ENCODE data around the gene MINDY2. TPM values are rescaled to one million over a fixed set of nuclear protein-coding genes. Genes with fewer than 3 reads are reported as not detected.
A peak's percentile ranks its signal among the peaks of the same experiment; 100 is the strongest.

Gene MINDY2
- total RNA-seq, 1 experiment from 2014 or later, result 10.3 TPM

DNA sequence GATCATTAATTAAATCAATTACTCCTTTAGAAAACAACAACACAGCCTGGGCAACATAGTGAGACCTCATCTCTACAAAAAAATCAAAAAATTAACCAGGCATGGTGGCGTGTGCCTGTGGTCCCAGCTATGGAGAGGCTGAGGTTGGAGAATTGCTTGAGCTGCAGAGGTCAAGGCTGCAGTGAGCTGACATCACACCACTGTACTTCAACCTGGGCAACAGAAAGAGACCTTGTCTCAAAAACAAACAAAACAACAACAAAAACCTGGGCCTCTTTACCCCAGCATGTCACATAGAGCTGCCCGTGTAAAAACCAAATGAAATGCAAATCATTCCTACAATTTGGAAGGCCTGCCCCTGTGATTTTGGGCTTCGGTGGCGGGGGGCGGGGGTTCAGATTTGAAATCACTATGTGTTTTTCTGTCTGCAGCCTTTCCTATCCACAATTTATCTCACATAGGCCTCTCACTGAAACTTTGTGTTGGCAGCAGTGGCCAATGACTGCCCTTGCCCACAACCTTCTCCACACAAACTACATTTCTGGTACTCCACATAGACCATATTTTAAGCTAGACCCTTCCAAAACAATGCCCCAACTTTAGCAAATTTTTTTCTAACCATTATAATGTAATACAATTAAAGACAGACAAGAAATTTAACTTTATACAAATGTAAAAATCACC is 28.1 kb upstream of the MINDY2 start:
- DNase-seq (ENCODE audit: low read depth in 1 of 2, low spot score in 2 of 2), result no peak
- Histone ChIP-seq H3K4me1 (replicated peaks) (peaks cover 11% of the 10 kb centered on the region; the same call in 1 of the 2 replicates), H3K27ac (no peak overlapping the region), H3K27me3 (replicated peaks) (no peaks in the 10 kb centered on the region), H3K36me3 (peaks cover 8% of the 10 kb centered on the region), H3K9me3 (replicated peaks) (no peaks in the 10 kb centered on the region), H3K4me3 (no peak overlapping the region)

DNA sequence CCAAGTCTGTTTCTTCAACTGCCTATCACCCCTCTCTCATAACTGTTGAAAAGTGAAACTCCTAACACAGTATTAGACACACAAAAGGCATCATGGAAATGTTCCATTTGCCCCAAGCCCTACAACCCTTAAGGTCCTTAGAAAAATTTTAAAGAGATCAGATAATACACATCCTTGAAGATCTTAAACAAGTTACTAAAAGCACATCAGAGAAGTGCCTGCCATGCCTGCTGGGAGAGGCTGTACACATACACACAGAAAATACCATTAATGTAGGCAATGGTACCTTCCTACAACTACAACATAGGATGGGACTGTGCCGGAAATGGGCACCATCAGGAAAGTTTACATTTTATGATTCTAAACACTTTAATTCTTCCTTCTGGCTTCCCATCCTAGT is 24.9 kb upstream of the MINDY2 start:
- Histone ChIP-seq H3K4me3 (no peak overlapping the region), H3K4me1 (replicated peaks) (peaks cover 15% of the 10 kb centered on the region; the same call in 1 of the 2 replicates), H3K9me3 (replicated peaks) (no peaks in the 10 kb centered on the region), H3K27ac (no peak overlapping the region), H3K27me3 (replicated peaks) (no peaks in the 10 kb centered on the region), H3K36me3 (peaks cover 16% of the 10 kb centered on the region)
- DNase-seq (ENCODE audit: low read depth in 1 of 2, low spot score in 2 of 2), result no peak

DNA sequence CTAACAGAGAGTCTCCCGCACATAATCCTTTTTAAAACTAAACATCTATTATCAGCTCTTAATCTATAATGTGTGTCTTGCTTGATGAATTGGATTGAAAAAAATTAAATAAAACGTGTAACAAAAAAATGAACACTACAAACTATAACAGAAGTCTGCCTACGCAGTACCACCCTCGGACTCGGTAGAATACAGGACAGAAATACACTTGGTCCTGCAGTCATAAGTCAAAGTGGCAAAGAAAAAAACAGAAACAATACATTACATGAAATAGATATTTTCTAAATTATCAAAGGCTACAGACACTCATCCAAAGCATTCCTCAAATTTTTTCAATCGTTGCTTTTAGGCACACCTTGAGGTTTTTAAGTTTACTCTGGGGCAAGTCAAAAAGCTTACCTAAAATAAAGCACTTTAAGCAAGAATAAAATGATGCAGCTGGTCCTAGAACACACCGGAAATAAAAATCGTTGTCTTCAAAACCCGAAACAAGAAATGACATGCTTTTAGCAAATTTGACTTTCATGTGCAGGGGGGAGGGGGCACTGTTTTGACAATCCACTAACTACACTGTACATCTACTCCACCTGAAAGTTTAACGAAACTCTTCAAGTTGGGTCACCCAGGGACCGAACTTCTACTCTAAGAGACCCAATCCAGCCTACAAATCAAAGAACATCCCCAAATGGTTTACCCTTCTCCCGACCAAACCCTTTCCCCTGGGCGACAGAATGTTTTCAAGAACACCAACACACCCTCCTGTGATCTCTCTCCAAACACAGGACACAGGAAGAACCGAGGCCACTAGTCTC is 22.9 kb upstream of the MINDY2 start:
- DNase-seq (ENCODE audit: low read depth in 1 of 2, low spot score in 2 of 2), result peak in 1 of 2 experiments; percentile 22
- peak overlapping the region; percentile 93 for H3K27ac ChIP-seq
- no peaks in the 10 kb centered on the region for H3K27me3 ChIP-seq (replicated peaks)
- H3K9me3 ChIP-seq (replicated peaks), result no peaks in the 10 kb centered on the region
- peaks cover 15% of the 10 kb centered on the region; the same call in 1 of the 2 replicates for H3K4me1 ChIP-seq (replicated peaks)
- peak overlapping the region; percentile 91 for H3K4me3 ChIP-seq
- peaks cover 13% of the 10 kb centered on the region for H3K36me3 ChIP-seq

DNA sequence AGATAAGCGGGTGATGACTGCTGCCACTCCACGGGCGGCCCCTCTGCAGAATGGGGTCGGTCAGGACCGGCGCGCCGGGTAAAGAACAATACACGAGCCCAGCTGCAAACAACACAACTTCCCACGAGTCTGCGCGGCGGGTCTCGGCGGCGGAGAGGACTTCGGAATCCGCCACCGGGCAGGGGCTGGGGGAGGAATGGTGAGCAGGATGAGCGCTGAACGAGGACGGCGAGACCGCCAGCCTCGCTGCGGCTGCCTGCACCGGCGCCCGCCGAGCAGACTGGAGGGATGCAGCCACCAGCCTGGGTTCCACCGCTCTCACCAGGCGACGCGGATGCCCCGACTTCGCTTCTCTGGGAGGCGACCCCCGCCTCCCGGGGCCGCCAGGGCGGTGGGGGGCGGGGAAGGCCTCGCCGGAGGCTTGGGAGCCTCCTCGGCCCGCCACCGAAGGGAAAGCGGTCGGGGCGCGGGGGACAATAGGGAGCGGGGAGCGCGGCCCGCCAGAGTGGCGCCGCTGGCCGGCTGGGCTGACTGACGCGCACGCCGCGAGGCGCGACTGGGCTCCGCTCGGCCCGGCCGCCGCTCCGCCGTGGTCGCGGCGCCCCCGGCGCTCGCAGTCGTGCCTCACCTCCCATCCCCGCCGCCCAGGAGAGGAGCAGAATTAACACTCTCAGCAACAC is 22.1 kb upstream of the MINDY2 start:
- no peaks in the 10 kb centered on the region for H3K27me3 ChIP-seq (replicated peaks)
- peak; percentile 65 to 67 for DNase-seq (ENCODE audit: low read depth in 1 of 2, low spot score in 2 of 2)
- H3K4me1 ChIP-seq (replicated peaks), result peaks cover 15% of the 10 kb centered on the region; the same call in 1 of the 2 replicates
- peaks cover 13% of the 10 kb centered on the region for H3K36me3 ChIP-seq
- H3K9me3 ChIP-seq (replicated peaks), result no peaks in the 10 kb centered on the region
- H3K4me3 ChIP-seq, result peak overlapping the region; percentile 91
- peak overlapping the region; percentile 93 for H3K27ac ChIP-seq

DNA sequence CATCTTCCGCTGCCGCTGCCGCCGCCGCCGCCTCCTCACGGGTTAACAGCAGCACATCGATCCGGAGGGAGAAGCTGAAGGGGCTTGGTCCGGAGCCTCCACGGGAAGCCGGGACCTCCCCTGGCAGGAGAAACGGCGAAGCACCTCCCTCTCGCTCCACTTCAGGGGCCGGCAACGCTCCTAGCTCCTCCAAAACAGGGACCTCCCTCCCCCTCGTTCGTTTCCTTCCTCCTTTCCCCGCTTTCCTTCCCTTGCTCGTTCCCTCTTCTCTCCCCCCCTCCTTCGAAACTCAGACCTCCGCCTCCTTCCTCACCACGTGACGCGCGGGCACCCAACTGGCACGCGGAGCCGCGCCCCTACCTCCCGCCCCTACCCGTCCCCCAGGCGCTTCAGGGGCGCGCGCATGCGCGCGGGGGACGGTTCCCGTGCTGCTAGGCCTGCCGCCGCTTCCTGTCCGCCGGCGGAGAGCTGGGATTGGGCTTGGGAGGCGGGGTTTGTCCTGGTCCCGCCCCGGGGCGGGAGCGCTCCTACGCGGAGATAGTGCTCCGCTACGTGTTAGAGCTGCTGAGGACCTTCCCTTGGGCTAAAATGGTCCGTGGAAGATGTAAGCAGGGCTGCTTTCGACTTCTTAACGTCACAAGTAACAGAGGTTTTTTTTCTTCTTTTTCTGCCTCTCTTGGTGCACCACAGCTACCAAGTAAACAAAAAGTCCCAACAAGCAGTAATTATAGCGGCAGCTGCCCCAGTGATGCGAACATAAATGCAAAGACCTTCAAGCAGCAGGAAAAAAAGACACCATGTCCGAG is 21.4 kb upstream of the MINDY2 start, which contains the start of gene ADAM10:
Gene ADAM10, minus strand, starts transcription at position 176 of the 806 bp plus-strand sequence. Its CDS starts 173 bp downstream, at position 3.
- H3K27me3 ChIP-seq (replicated peaks), result no peaks in the 10 kb centered on the region
- peak within 1 kb of the TSS; percentile 91 for H3K4me3 ChIP-seq
- peak within 1 kb of the TSS; percentile 93 for H3K27ac ChIP-seq
- peaks cover 15% of the 10 kb centered on the region; the same call in 1 of the 2 replicates for H3K4me1 ChIP-seq (replicated peaks)
- DNase-seq (ENCODE audit: low read depth in 1 of 2, low spot score in 2 of 2), result peak; percentile 99
- peaks cover 12% of the 10 kb centered on the region for H3K36me3 ChIP-seq
- no peaks in the 10 kb centered on the region for H3K9me3 ChIP-seq (replicated peaks)

DNA sequence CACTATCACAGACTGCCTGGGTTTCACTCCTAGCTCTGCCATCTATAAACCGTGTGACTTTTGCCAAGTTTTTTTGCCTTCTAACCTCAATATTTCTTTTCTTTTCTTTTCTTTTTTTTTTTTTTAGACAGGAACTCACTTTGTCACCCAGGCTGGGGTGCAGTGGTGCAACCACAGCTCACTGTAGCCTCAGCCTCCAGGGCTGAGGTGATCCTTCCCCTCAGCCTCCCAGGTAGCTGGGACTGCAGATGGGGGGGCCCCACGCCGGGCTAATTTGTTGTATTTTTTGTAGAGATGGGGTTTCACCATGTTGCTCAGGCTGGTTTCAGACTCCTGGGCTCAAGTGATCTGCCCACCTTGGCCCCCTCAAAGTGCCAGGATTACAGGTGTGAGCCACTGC is 18.4 kb upstream of the MINDY2 start:
- no peaks in the 10 kb centered on the region for H3K9me3 ChIP-seq (replicated peaks)
- H3K27ac ChIP-seq, result no peak overlapping the region
- peaks cover 8% of the 10 kb centered on the region for H3K36me3 ChIP-seq
- no peak for DNase-seq (ENCODE audit: low read depth in 1 of 2, low spot score in 2 of 2)
- H3K27me3 ChIP-seq (replicated peaks), result no peaks in the 10 kb centered on the region
- peaks cover 8% of the 10 kb centered on the region for H3K4me1 ChIP-seq (replicated peaks)
- no peak overlapping the region for H3K4me3 ChIP-seq

DNA sequence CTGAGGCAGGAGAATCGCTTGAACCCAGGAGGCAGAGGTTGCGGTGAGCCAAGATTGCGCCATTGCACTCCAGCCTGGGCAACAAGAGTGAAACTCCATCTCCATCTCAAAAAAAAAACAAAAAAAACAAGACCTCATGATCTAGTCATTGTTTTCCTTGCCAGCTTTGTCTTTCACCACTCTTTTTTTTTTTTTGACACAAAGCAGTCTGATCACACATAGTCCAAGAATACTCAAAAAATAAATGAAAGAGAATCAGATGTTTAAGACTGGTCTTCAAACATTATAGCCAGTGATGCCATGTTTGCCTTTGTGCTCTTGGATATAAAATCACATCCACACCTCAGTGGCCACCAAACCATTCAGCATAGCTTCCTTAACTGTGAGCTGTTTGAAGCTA is 15.8 kb upstream of the MINDY2 start:
- Histone ChIP-seq H3K36me3 (no peaks in the 10 kb centered on the region), H3K9me3 (replicated peaks) (no peaks in the 10 kb centered on the region), H3K4me3 (no peak overlapping the region), H3K4me1 (replicated peaks) (peaks cover 5% of the 10 kb centered on the region), H3K27ac (no peak overlapping the region), H3K27me3 (replicated peaks) (no peaks in the 10 kb centered on the region)
- DNase-seq (ENCODE audit: low read depth in 1 of 2, low spot score in 2 of 2), result no peak

DNA sequence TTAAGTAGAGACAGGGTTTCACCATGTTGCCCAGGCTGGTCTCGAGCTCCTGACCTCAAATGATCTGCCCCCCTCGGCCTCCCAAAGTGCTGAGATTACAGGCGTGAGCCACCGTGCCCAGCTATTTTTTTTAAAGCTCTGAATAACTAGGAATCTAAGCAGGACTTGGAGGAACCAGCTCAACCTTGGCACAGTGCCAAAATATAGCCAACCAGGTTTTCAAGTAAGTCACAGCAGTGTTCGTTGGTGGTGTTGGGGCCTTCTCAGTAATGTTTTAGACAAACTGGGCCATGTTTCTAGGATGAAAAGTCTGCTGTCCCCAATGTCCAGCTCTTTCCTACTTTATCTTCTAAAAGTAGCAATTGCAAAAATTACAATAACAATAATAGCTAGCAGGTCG is 15.1 kb upstream of the MINDY2 start:
- Histone ChIP-seq H3K4me1 (replicated peaks) (peaks cover 4% of the 10 kb centered on the region), H3K4me3 (no peak overlapping the region), H3K27ac (no peak overlapping the region), H3K9me3 (replicated peaks) (no peaks in the 10 kb centered on the region), H3K36me3 (no peaks in the 10 kb centered on the region), H3K27me3 (replicated peaks) (no peaks in the 10 kb centered on the region)
- no peak for DNase-seq (ENCODE audit: low read depth in 1 of 2, low spot score in 2 of 2)

DNA sequence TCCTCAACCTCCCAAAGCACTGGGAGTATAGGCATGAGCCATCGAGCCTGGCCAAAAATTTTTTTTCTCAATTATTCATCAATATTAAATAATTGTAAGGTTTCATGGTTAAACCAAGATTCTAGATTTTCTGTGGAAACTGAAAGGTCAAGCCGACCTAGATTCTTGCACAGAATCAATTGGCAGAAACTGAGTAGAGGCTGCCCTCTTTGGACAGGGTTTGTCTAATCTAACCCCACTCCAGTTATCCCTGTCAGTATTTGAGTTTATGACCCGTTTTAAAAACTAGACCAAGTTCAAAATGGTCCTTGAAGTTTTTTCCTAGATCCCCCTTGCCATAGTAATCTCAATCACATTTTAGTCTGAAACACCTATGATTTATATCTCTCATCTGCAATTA is 13.0 kb upstream of the MINDY2 start:
- no peak for DNase-seq (ENCODE audit: low read depth in 1 of 2, low spot score in 2 of 2)
- Histone ChIP-seq H3K9me3 (replicated peaks) (no peaks in the 10 kb centered on the region), H3K4me3 (no peak overlapping the region), H3K36me3 (no peaks in the 10 kb centered on the region), H3K4me1 (replicated peaks) (peaks cover 4% of the 10 kb centered on the region), H3K27me3 (replicated peaks) (no peaks in the 10 kb centered on the region), H3K27ac (no peak overlapping the region)

DNA sequence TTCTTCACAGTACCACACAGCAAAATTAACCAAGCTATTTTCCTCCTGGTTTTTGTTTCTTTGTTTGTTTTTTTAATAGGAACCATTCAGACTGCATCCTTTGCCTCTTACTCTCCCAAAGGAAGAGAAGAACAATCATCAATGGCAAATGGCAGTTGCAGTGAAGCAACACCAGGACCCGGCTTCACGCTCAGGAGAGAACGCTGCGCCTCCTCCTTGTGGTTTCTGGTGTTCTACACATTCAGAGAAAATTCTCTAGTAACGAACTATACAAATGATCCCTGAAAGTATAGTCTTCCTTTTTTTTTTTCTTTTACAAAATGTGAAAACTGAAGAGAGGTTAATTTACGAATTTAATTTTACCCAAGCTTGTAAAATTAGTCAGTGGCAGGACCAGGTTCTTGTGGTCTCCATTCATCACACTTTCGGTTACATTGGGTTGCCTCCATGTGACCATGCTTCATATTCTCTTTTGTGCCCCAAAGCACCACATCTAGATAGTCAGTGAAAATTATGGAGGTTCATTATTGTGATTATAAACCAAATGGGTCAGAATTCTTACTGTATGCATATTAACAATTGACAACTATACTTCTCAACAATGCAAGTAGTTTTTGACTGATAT is 10.6 kb upstream of the MINDY2 start:
- no peak for DNase-seq (ENCODE audit: low read depth in 1 of 2, low spot score in 2 of 2)
- Histone ChIP-seq H3K4me3 (no peak overlapping the region), H3K4me1 (replicated peaks) (peaks cover 4% of the 10 kb centered on the region), H3K36me3 (no peaks in the 10 kb centered on the region), H3K9me3 (replicated peaks) (no peaks in the 10 kb centered on the region), H3K27ac (no peak overlapping the region), H3K27me3 (replicated peaks) (no peaks in the 10 kb centered on the region)

DNA sequence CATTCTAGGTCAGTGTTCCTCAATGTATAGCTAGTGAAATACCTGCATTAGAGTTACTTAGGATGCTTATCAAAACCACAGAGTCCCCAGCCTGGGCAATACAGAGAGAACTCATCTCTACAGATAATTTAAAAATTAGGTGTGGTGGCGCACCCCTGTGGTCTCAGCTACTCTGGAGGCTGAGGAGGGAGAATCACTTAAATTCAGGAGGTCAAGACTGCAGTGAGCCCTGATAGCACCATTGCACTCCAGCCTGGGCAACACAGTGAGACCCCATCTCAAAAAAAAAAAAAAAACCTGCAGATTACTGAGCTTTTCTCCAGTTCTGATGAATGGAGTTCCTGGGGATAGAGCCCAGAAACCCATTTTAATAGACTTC is 10.1 kb upstream of the MINDY2 start:
- DNase-seq (ENCODE audit: low read depth in 1 of 2, low spot score in 2 of 2), result no peak
- Histone ChIP-seq H3K27ac (no peak overlapping the region), H3K4me3 (no peak overlapping the region), H3K4me1 (replicated peaks) (peaks cover 4% of the 10 kb centered on the region), H3K27me3 (replicated peaks) (no peaks in the 10 kb centered on the region), H3K36me3 (no peaks in the 10 kb centered on the region), H3K9me3 (replicated peaks) (no peaks in the 10 kb centered on the region)

DNA sequence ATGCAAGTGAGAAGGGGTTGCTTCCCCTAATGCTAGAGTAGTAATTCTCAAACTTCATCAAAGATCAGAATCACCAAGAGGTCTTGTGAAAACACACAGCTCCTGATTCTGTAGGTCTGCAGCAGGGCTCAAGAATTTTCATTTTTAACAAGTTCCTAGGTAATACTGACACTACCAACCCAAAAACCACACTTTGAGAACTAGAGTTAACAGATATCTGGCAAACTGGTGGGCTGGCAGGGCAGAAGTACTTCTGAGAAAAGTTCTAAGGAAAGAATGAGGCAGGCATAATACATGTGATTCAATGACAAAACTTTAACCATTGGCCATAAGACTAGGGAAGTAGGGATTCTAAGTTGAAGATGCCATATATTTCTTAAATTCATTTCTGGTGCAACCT is 8.8 kb upstream of the MINDY2 start:
- DNase-seq (ENCODE audit: low read depth in 1 of 2, low spot score in 2 of 2), result no peak
- H3K4me1 ChIP-seq (replicated peaks), result no peaks in the 10 kb centered on the region

DNA sequence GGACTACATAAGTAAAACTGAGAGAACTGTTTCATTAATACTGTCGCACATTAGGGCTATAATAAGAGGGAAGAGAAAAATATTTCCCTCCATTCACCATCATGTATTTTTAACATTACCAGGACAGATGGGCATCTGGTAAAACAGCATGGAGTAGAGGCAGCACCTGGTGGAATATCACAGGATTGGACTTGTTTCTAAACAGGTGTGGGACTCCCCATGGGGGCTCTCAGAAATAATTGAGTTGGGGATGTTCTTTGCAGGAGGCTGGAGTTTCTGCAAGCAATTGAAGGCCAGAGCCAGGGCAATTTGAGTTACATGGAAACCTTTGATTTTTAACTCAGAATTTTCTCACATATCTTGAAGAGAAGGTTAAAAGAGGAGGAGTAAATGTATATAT is 8.4 kb upstream of the MINDY2 start:
- no peaks in the 10 kb centered on the region for H3K4me1 ChIP-seq (replicated peaks)
- no peak overlapping the region for H3K27ac ChIP-seq
- no peaks in the 10 kb centered on the region for H3K36me3 ChIP-seq
- H3K9me3 ChIP-seq (replicated peaks), result no peaks in the 10 kb centered on the region
- DNase-seq (ENCODE audit: low read depth in 1 of 2, low spot score in 2 of 2), result no peak
- H3K4me3 ChIP-seq, result no peak overlapping the region
- H3K27me3 ChIP-seq (replicated peaks), result no peaks in the 10 kb centered on the region

More for the DNA sequence above, 8.8 kb upstream of the MINDY2 start:
- Histone ChIP-seq H3K27ac (no peak overlapping the region), H3K27me3 (replicated peaks) (no peaks in the 10 kb centered on the region), H3K4me3 (no peak overlapping the region), H3K36me3 (no peaks in the 10 kb centered on the region), H3K9me3 (replicated peaks) (no peaks in the 10 kb centered on the region)

Measured in SJSA1 (cell line).